GM19372 (cell line): Measurements from ENCODE around the gene OR52D1.

Experiments
- ATAC-seq: cut with Tn5 transposase; IDR thresholded peaks from one replicate; pipeline ENCODE4 v1.9.1; 2021; ENCODE audit warnings: mild to moderate bottlenecking, low read depth, moderate library complexity; ENCODE audit not compliant: unreplicated experiment

Gene OR52D1

GRCh38 chr11:5488385-5488784 is at the start of gene OR52D1:
TSS of gene OR52D1 (plus strand) at chr11:5488685. CDS start at chr11:5488707, 22 bp downstream.
- no peak for ATAC-seq

GRCh38 chr11:5441414-5441813 is 47.1 kb upstream of the OR52D1 start, which contains the start of gene OR51I1:
TSS of gene OR51I1 (minus strand) at chr11:5441514. CDS start at chr11:5441514, 0 bp downstream.
- no peak for ATAC-seq

GRCh38 chr11:5443835-5444393 is 44.6 kb upstream of the OR52D1 start:
- no peak for ATAC-seq

- no peak for ATAC-seq
These were observed 39.5 kb upstream of the OR52D1 start, which contains the start of gene OR51I2 for GRCh38 chr11:5449023-5449422. TSS of gene OR51I2 (plus strand) at chr11:5449323. CDS start at chr11:5453489, 4,166 bp downstream.

- no peak for ATAC-seq
These were observed 39.1 kb upstream of the OR52D1 start for GRCh38 chr11:5449432-5449831.

- ATAC-seq = no peak
These were observed 27.4 kb upstream of the OR52D1 start for GRCh38 chr11:5460983-5461621.

- no peak for ATAC-seq
These were observed 21.0 kb upstream of the OR52D1 start for GRCh38 chr11:5467527-5467926.

GRCh38 chr11:5473921-5474320 is 14.6 kb upstream of the OR52D1 start:
- no peak for ATAC-seq

GRCh38 chr11:5476186-5476819 is 12.2 kb upstream of the OR52D1 start:
- peak; percentile 79 for ATAC-seq

- ATAC-seq = no peak
These were observed 2.5 kb upstream of the OR52D1 start for GRCh38 chr11:5486003-5486402.

- no peak for ATAC-seq
These were observed 2.1 kb upstream of the OR52D1 start for GRCh38 chr11:5486421-5486820.

- ATAC-seq = no peak
These were observed 414 bp downstream of the OR52D1 start for GRCh38 chr11:5488798-5489399.

GRCh38 chr11:5489576-5490357 is 1.3 kb downstream of the OR52D1 start:
- no peak for ATAC-seq

- ATAC-seq = no peak
These were observed 11.2 kb downstream of the OR52D1 start for GRCh38 chr11:5499671-5500070.

- ATAC-seq = no peak
These were observed 11.9 kb downstream of the OR52D1 start for GRCh38 chr11:5500393-5500801.

- no peak for ATAC-seq
These were observed 16.0 kb downstream of the OR52D1 start for GRCh38 chr11:5504403-5504921.

GRCh38 chr11:5505363-5506048 is 17.0 kb downstream of the OR52D1 start:
- ATAC-seq = no peak

- no peak for ATAC-seq
These were observed 18.9 kb downstream of the OR52D1 start for GRCh38 chr11:5507177-5507932.

- ATAC-seq = no peak
These were observed 19.4 kb downstream of the OR52D1 start for GRCh38 chr11:5507933-5508305.
